Measurements from ENCODE around the gene CALU. TPM values are rescaled to one million over a fixed set of nuclear protein-coding genes. Genes with fewer than 3 reads are reported as not detected.

Gene CALU
- total RNA-seq, 4 donors from 2014 or later: 107 to 132 (median 128) TPM

- ATAC-seq (ENCODE audit: low FRiP score): no peak
- TF ChIP-seq, protein P1, sequence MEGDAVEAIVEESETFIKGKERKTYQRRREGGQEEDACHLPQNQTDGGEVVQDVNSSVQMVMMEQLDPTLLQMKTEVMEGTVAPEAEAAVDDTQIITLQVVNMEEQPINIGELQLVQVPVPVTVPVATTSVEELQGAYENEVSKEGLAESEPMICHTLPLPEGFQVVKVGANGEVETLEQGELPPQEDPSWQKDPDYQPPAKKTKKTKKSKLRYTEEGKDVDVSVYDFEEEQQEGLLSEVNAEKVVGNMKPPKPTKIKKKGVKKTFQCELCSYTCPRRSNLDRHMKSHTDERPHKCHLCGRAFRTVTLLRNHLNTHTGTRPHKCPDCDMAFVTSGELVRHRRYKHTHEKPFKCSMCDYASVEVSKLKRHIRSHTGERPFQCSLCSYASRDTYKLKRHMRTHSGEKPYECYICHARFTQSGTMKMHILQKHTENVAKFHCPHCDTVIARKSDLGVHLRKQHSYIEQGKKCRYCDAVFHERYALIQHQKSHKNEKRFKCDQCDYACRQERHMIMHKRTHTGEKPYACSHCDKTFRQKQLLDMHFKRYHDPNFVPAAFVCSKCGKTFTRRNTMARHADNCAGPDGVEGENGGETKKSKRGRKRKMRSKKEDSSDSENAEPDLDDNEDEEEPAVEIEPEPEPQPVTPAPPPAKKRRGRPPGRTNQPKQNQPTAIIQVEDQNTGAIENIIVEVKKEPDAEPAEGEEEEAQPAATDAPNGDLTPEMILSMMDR (IDR thresholded peaks at IDR 0.05): no peak
- DNase-seq (ENCODE audit: low spot score): no peak
These were observed 35.0 kb downstream of the CALU start for GRCh38 chr7:128774029-128774689.

GRCh38 chr7:128774921-128775320 is 35.8 kb downstream of the CALU start:
- TF ChIP-seq, protein P1 (IDR thresholded peaks at IDR 0.05): no peak
- no peak for DNase-seq (ENCODE audit: low spot score)
- no peak for ATAC-seq (ENCODE audit: low FRiP score)

GRCh38 chr7:128775744-128776474 is 36.8 kb downstream of the CALU start, which contains the start of gene OPN1SW:
Gene OPN1SW, minus strand, starts transcription at chr7:128775794. Its CDS starts 13 bp downstream, at chr7:128775781.
- TF ChIP-seq, protein P1 (IDR thresholded peaks at IDR 0.05): no peak
- DNase-seq (ENCODE audit: low spot score) (no peak), ATAC-seq (ENCODE audit: low FRiP score) (no peak)

- TF ChIP-seq, protein P1 (IDR thresholded peaks at IDR 0.05): no peak
- ATAC-seq (ENCODE audit: low FRiP score): no peak
- no peak for DNase-seq (ENCODE audit: low spot score)
These were observed 38.3 kb downstream of the CALU start for GRCh38 chr7:128777156-128778123.

GRCh38 chr7:128778946-128779345 is 39.8 kb downstream of the CALU start:
- DNase-seq (ENCODE audit: low spot score): no peak
- TF ChIP-seq, protein P1 (IDR thresholded peaks at IDR 0.05): no peak
- peak; percentile 9 for ATAC-seq (ENCODE audit: low FRiP score)

DNA sequence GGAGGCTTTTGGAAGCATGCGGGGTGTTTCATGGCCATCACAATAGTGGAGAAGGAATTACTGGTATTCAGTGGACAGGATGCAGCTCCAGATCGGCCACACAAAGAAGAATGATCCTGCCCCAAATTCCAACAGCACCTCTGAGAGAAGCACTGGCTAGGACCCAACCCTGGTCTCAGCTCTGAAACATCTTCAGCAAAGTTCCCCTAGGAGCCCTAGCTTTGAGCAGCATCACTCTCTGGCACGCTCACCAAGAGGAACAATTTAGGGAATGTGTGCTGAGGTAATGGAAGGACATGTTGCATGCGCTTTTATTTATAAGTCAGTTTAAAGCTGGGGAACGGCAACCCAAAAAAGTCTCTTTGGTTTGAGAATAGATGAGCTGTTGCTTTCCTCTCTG is 42.0 kb downstream of the CALU start:
- TF ChIP-seq, protein P1 (IDR thresholded peaks at IDR 0.05): no peak
- DNase-seq (ENCODE audit: low spot score) (no peak), ATAC-seq (ENCODE audit: low FRiP score) (no peak)

All from omental fat pad (tissue), 4 donors.